ENCODE measurements around the gene SLC44A1.

The SLC44A1 gene

DNA sequence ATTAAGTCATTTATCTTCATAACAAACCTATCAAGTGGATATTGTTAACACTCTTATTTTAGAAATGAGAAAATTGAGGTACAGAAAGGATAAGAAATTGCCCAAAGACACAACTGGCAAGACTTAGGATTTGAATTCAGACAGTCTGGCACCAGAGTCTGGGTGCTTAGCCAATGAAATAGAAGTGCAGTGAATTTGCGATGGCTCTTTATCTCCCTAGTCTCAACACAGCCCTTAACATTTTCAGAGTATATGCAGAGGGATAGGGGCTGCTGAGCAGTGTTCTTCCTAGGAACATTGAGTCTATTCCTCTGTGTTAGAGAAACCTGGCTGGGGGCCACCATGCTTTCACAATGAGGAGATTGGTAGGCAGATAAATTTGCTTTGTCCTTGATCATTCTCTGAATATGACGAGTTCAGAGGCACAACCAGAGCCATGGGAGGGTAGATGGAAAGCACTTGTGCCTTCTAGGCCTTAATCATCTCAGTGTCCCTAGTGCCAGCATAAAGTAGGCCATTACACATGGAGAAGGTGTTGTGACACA lies 197.2 kb downstream of the SLC44A1 start:
- DNase-seq, result no peak

GRCh38 chr9:105443121-105443520 lies 198.7 kb downstream of the SLC44A1 start:
- no peak for DNase-seq

- no peak for DNase-seq
Measured at GRCh38 chr9:105444130-105444529, 199.7 kb downstream of the SLC44A1 start.

DNA sequence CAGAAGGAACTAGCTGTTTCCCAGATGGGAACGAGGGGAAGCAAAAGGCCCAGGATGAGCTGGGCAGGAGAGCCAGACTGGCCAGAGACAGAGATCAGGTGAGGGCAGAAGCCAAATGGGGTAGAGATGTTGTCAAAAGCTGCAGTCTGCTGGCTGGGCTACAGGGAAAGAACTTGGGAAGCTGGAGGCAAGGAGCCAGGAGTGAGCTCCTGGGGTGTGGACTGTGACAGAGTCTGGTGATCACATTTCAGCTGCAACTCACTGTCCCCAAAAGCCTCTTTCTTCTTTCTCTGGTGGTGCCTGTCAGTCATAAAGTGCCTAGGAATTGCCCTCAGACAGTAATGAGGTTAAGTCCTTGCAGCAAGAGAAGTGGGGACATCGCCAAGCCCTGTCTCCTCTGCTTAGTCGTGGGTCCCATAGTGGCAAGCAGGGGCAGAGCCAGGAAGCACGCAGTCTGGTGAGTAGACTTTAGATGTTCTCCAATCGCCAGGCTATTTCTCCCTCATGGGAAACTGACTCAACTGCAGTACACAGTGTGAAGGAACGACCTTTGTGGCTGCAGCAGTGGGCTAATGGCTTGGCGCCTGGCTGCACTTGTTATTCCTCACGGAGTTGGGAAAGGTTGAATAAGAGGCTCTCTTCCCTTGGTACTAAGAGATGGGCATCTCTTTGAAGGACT lies 200.9 kb downstream of the SLC44A1 start:
- no peak for DNase-seq

DNA sequence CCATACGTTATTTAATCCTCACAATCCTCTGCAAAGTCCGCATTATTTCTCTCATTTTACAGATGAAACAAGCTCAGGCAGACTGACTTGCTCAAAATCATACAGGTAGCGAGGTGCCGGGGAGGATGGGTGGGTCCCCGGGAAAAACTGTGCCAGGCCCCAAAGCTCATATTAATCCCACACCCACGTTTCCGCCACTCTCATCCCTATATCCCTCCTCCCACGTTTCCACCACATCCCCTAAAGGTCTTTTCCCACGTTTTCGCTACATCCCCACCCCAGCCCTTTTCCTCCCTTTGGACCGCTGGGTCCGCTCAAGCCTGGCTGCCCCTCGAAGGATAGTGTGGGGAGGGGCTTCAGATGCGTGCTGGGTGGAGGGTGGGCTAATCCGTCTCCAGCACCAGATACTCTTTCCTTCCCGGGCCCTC lies 202.9 kb downstream of the SLC44A1 start:
- DNase-seq, result no peak

DNA sequence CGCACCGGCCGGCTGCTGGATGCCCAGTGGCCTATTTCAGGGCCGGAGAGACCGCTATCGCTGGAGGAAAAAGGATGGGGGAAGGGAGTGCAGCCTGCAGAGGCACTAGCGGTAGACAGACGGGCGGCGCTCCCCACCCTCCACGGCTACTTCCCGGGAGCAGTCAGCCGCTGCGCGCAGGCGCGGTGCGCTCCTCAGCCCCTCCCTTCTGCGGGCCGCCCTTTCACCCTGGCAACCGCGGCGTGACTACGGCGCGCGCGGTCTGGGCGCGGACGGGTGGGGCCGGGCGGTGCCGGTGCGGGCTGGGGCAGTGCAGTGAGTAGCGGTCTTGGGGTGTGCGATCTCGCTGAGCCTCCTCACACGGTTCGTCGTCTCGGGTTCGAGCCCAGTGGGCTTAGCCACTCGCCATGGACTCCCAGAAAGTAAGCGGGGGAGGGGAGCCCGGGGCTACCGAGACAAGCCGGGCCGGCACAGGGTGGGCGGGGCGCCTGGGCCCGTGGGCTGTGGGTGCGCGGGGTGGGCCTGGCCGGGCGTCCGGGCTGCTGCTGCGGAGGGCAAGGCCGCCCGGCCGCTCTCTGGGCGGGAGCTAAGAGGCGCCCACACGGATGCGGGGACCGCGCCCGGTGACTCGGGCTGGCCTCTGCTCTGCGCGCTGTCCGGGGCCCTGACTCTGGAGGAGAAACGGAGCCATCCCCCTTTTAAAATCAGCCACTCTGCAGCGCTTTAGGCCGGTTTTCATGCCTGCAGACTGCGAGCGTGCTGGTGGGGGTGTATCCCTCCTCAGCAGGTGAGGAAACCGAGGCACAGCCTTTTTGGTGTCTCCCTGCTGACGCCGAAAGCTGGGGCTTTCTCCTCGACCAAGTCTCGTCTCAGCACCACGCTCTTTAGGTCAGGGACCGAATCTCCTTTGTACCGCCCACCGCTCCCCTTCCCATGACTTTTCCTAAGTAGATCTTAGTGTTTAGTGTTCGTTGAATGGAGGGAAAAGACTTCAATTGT lies 203.7 kb downstream of the SLC44A1 start, which contains the start of gene FSD1L:
Gene FSD1L (plus strand): TSS at position 221 of the 999 bp plus-strand sequence. CDS start 187 bp downstream, at position 408.
- DNase-seq, result peak; percentile 85

- no peak for DNase-seq
Measured at GRCh38 chr9:105449081-105449480, 204.6 kb downstream of the SLC44A1 start.

GRCh38 chr9:105452185-105452584 lies 207.7 kb downstream of the SLC44A1 start:
- no peak for DNase-seq

- DNase-seq, result no peak
Measured at GRCh38 chr9:105455836-105456475, 211.5 kb downstream of the SLC44A1 start.

DNA sequence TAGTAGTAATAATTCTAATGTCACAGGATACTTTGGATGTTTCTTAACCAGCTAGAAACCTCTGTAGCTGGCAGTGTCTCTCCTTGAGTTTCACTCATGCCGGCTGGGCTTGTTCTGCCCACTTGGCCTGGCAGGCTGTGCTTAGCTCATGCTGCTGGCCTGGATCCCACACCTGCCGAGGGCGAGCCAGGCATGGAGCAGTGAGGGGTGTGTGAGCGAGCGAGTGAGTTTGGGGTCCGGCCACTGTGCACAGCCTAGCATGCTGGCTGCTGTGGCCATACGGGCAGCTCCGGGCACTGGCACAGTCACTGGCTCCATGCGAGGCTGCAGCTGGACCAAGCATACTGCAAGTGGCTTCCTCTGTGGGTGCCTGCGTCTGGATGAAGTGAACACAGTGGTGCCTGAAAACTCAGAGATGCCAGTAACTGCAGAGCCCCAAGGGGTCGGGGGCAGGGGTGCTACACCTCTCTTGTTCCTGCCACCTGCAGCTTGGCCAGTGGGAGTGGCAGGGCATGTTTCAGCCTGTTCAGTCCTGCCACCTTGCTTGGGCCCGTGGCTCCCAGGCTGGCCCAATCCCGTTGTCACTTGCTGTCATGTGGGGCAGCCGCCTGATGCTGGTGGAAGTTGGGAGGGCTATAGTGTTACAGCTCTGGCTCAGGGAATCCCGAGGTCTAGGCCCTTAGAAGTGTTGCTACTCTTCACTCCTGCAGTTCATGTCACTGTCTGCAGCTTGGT lies 213.3 kb downstream of the SLC44A1 start:
- no peak for DNase-seq

- no peak for DNase-seq
Measured at GRCh38 chr9:105458404-105458803, 214.0 kb downstream of the SLC44A1 start.

- no peak for DNase-seq
Measured at GRCh38 chr9:105459336-105459735, 214.9 kb downstream of the SLC44A1 start.

DNA sequence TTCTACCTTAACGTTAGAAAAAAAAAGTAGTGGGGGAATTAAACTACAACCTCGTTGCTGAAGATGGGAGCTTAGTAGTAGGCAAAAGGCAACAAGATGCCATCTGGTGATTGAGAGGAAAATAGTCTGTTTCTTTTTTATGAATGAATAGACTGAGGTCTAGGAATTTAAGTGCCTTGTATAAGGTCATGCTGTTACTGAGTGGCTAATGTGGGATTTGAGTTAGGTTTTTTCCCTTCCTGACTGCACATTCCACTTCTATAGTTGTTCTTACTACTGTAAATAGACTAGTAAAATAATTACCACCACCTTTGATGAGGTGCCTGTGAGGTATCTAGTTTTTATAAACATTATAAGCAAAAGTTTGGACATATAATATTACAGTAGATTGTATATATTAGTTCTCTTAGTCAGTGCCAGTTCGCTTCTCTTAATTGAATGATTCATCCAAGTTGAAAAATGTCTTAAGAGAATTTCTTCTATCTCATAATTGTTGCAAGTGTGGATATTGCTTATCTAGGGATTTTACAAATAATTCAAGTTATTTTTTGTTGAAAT lies 222.5 kb downstream of the SLC44A1 start:
- DNase-seq, result no peak

GRCh38 chr9:105468875-105469274 lies 224.4 kb downstream of the SLC44A1 start:
- DNase-seq, result no peak

GRCh38 chr9:105473221-105473620 lies 228.8 kb downstream of the SLC44A1 start:
- DNase-seq, result no peak

- no peak for DNase-seq
Measured at GRCh38 chr9:105475302-105475701, 230.9 kb downstream of the SLC44A1 start.

- no peak for DNase-seq
Measured at GRCh38 chr9:105479846-105480245, 235.4 kb downstream of the SLC44A1 start.

DNA sequence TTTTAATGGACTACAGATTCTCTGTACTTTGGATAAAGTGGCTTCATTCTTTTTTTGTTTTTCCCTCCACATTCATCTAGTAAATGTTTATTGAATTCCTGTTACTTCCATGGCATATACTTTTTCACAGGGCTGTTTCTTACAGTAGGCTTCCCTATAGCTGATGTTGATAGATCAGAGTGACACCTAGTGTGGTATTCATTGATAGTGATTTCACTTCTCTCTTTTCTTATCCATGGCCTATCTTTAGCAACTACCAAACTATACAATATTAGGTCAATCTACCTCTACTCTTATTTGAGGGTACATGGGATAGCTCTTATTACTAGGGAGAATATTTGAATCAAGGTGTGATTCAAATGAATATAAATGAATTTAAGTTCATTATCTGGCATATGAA lies 239.2 kb downstream of the SLC44A1 start:
- no peak for DNase-seq

GRCh38 chr9:105484226-105484625 lies 239.8 kb downstream of the SLC44A1 start:
- no peak for DNase-seq

GRCh38 chr9:105485131-105485530 lies 240.7 kb downstream of the SLC44A1 start:
- DNase-seq, result no peak
